Hepatocyte (in vitro differentiated cells): ENCODE measurements around the gene EEF1E1. TPM values are rescaled to one million over a fixed set of nuclear protein-coding genes. Genes with fewer than 3 reads are reported as not detected.

Source experiments
- DNase-seq: peaks from one replicate; pipeline ENCODE4 v3.0.0-alpha.2; 2016; ENCODE audit warnings: low spot score
- H2AFZ ChIP-seq: fragments of 200-600 bp; sonication (generic); 2 replicates; pipeline ENCODE4 v1.6.0; 2016; ENCODE audit warnings: antibody characterized with exemption, mild to moderate bottlenecking
- H3K27ac ChIP-seq: fragments of 200-600 bp; sonication (generic); 2 replicates; pipeline ENCODE4 v1.5.1; 2016; ENCODE audit warnings: mild to moderate bottlenecking
- H3K27me3 ChIP-seq: fragments of 200-600 bp; sonication (generic); 2 replicates; pipeline ENCODE4 v1.6.1; 2016
- H3K36me3 ChIP-seq: fragments of 200-600 bp; sonication (generic); replicated peaks from 2 replicates; pipeline ENCODE4 v1.5.1; 2016; ENCODE audit warnings: low read depth; ENCODE audit not compliant: insufficient read depth
- H3K4me1 ChIP-seq: fragments of 200-600 bp; sonication (generic); 2 replicates; pipeline ENCODE4 v1.5.1; 2016; ENCODE audit warnings: mild to moderate bottlenecking, moderate library complexity; ENCODE audit not compliant: insufficient read depth
- H3K4me2 ChIP-seq: fragments of 200-600 bp; sonication (generic); 2 replicates; pipeline ENCODE4 v1.6.0; 2016
- H3K4me3 ChIP-seq: fragments of 200-600 bp; sonication (generic); 2 replicates; pipeline ENCODE4 v1.5.1; 2016; ENCODE audit warnings: mild to moderate bottlenecking
- H3K79me2 ChIP-seq: fragments of 200-600 bp; sonication (generic); 2 replicates; pipeline ENCODE4 v1.6.0; 2017; ENCODE audit warnings: mild to moderate bottlenecking
- H3K9me2 ChIP-seq: fragments of 200-600 bp; sonication (generic); replicated peaks from 2 replicates; pipeline ENCODE4 v1.6.0; 2017; ENCODE audit warnings: mild to moderate bottlenecking; ENCODE audit not compliant: insufficient read depth
- H3K9me3 ChIP-seq: fragments of 200-600 bp; sonication (generic); 2 replicates; pipeline ENCODE4 v1.5.1; 2016; ENCODE audit warnings: low read depth, mild to moderate bottlenecking
- H4K20me1 ChIP-seq: fragments of 200-600 bp; sonication (generic); 2 replicates; pipeline ENCODE4 v1.6.0; 2016; ENCODE audit warnings: mild to moderate bottlenecking; ENCODE audit not compliant: insufficient read depth, poor library complexity, severe bottlenecking
- EZH2 ChIP-seq: fragments of 200-600 bp; sonication (generic); IDR thresholded peaks from 2 replicates; pipeline ENCODE4 v1.6.1; 2016; ENCODE audit warnings: antibody characterized with exemption, mild to moderate bottlenecking, borderline replicate concordance
- EZH2phosphoT487 ChIP-seq: fragments of 200-600 bp; sonication (generic); IDR thresholded peaks from one replicate; pipeline ENCODE4 v1.6.1; 2018; ENCODE audit warnings: antibody characterized with exemption, mild to moderate bottlenecking, low read depth, moderate library complexity; ENCODE audit not compliant: unreplicated experiment, severe bottlenecking
- WGBS: methylation state at CpG from one replicate; pipeline ENCODE4 v1.1.6; 2016; ENCODE audit warnings: low lambda C conversion rate; ENCODE audit errors: missing lambda C conversion rate; 5-methylcytosine and 5-hydroxymethylcytosine counted together
- polyA plus RNA-seq: library from polyadenylated mRNA; unstranded; fragments of >200 nt; fragmentation: Nextera tagmentation; extraction: Ambion mirVana; gene quantifications from 2 replicates; pipeline ENCODE4 v1.2.1, GENCODE V29; 2016
- total RNA-seq: library from RNA; depleted of rRNA; stranded (reverse); fragments of >200 nt; gene quantifications from 2 replicates; pipeline ENCODE4 v1.2.3, GENCODE V29; 2014
- TF ChIP-seq, protein P1 (sequence below): fragments of 200-600 bp; sonication (generic); IDR thresholded peaks from 2 replicates; pipeline ENCODE4 v1.5.1; 2016; ENCODE audit warnings: antibody characterized with exemption, mild to moderate bottlenecking; ENCODE audit not compliant: poor library complexity

Gene EEF1E1
- total and polyA plus RNA-seq, 2 experiments from 2014 or later, result 47.8 to 63.4 TPM

GRCh38 chr6:8061736-8062135, 40.6 kb downstream of the EEF1E1 start:
- WGBS, result 91% methylated on average over 4 of the region's 4 CpGs
- no peak for DNase-seq

DNA sequence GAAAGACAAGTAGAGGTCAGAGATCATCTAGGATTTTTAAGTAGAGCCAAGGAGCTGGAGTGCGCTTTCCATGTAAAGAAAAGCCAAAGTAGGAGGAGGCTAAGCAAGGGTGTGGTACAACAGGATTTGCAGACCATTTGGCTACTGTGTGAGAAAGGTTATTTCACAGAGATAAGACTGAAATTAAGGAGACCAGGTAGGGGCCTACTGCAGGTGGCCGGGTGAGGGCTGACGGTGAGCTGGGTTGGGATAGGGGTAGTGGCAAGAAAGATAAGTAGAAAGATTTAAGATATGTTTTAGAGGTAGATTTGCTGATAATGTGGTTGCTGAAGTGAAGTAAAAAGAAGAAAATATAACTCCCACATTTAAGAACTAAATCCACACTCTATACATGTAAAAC, 42.0 kb downstream of the EEF1E1 start:
- no peak for DNase-seq
- H4K20me1 ChIP-seq, result no peaks in the 10 kb centered on the region
- no peak overlapping the region for H2AFZ ChIP-seq
- no peak overlapping the region for H3K4me3 ChIP-seq
- no peaks in the 10 kb centered on the region for H3K9me3 ChIP-seq
- H3K9me2 ChIP-seq, result no peaks in the 10 kb centered on the region
- no peaks in the 10 kb centered on the region for H3K36me3 ChIP-seq
- no peaks in the 10 kb centered on the region for H3K27me3 ChIP-seq
- WGBS, result 65% methylated on average over 3 of the region's 3 CpGs
- no peak overlapping the region for H3K4me2 ChIP-seq
- peaks cover 11% of the 10 kb centered on the region for H3K4me1 ChIP-seq
- H3K27ac ChIP-seq, result no peak overlapping the region
- no peak for TF ChIP-seq EZH2
- TF ChIP-seq, protein P1, sequence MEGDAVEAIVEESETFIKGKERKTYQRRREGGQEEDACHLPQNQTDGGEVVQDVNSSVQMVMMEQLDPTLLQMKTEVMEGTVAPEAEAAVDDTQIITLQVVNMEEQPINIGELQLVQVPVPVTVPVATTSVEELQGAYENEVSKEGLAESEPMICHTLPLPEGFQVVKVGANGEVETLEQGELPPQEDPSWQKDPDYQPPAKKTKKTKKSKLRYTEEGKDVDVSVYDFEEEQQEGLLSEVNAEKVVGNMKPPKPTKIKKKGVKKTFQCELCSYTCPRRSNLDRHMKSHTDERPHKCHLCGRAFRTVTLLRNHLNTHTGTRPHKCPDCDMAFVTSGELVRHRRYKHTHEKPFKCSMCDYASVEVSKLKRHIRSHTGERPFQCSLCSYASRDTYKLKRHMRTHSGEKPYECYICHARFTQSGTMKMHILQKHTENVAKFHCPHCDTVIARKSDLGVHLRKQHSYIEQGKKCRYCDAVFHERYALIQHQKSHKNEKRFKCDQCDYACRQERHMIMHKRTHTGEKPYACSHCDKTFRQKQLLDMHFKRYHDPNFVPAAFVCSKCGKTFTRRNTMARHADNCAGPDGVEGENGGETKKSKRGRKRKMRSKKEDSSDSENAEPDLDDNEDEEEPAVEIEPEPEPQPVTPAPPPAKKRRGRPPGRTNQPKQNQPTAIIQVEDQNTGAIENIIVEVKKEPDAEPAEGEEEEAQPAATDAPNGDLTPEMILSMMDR, result no peak
- TF ChIP-seq EZH2phosphoT487, result no peak
- H3K79me2 ChIP-seq, result peaks cover 13% of the 10 kb centered on the region

More at GRCh38 chr6:8061736-8062135, 40.6 kb downstream of the EEF1E1 start:
- Histone ChIP-seq H3K4me3 (no peak overlapping the region), H3K79me2 (peaks cover 13% of the 10 kb centered on the region), H3K9me2 (no peaks in the 10 kb centered on the region), H4K20me1 (no peaks in the 10 kb centered on the region), H2AFZ (no peak overlapping the region), H3K4me1 (peaks cover 17% of the 10 kb centered on the region), H3K4me2 (no peak overlapping the region), H3K9me3 (no peaks in the 10 kb centered on the region), H3K36me3 (no peaks in the 10 kb centered on the region), H3K27ac (no peak overlapping the region), H3K27me3 (no peaks in the 10 kb centered on the region)
- TF ChIP-seq EZH2 (no peak), EZH2phosphoT487 (no peak)
- TF ChIP-seq, protein P1, result no peak

DNA sequence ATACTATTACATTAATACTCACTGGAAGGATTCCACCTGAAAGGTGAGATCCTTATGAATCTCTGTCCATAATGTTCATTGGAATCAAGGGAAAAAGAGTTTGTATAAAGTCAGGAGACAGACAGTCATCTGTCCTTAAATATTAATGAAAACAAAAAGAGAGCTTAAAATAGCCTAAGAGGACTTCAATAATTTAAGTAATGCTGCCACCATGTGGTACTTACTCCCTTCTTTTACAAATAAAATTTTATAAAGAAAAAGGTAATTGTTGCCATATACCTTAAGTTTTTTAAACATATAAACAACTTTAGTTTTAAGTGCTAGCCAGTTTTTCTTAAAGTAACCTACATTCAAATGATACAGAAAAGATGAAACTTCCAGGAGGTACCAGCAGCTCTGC, 43.2 kb downstream of the EEF1E1 start:
- Histone ChIP-seq H3K4me2 (no peak overlapping the region), H3K9me3 (no peaks in the 10 kb centered on the region), H3K4me1 (peaks cover 7% of the 10 kb centered on the region), H2AFZ (no peak overlapping the region), H4K20me1 (no peaks in the 10 kb centered on the region), H3K27ac (no peak overlapping the region), H3K4me3 (no peak overlapping the region), H3K9me2 (no peaks in the 10 kb centered on the region), H3K27me3 (no peaks in the 10 kb centered on the region), H3K79me2 (peaks cover 13% of the 10 kb centered on the region), H3K36me3 (no peaks in the 10 kb centered on the region)
- TF ChIP-seq, protein P1, result peak; percentile 55
- no peak for TF ChIP-seq EZH2
- TF ChIP-seq EZH2phosphoT487, result no peak
- DNase-seq, result peak; percentile 30

DNA sequence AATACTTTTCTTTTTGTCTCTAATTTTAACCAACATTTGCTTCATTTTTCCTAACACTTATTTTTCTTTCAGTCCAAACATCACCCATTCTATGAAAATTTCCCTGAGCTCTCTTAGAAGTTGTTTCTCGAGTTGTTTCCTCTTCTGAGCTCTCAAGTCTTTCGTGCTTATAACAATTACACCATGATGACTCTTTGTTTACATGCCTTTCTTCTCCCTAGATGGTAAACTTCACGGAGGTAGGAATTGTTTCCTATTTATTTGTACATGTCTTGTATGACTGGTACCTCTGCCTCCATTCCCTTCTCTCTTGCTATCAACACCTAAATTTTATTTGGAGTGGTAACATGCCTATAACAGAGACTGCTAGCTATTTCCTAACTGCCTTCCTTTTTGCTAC, 44.6 kb downstream of the EEF1E1 start:
- Histone ChIP-seq H3K4me2 (no peak overlapping the region), H3K4me1 (peaks cover under 1% of the 10 kb centered on the region), H3K27ac (no peak overlapping the region), H3K79me2 (peaks cover 5% of the 10 kb centered on the region), H4K20me1 (no peaks in the 10 kb centered on the region), H3K36me3 (no peaks in the 10 kb centered on the region), H2AFZ (no peak overlapping the region), H3K9me2 (no peaks in the 10 kb centered on the region), H3K27me3 (no peaks in the 10 kb centered on the region), H3K9me3 (no peaks in the 10 kb centered on the region), H3K4me3 (no peak overlapping the region)
- no peak for DNase-seq
- 62% methylated on average over 3 of the region's 3 CpGs for WGBS
- TF ChIP-seq EZH2 (no peak), EZH2phosphoT487 (no peak)
- TF ChIP-seq, protein P1, result no peak
